HCT116 (cell line): ENCODE measurements around the gene MYBPC2. TPM values are rescaled to one million over a fixed set of nuclear protein-coding genes. Genes with fewer than 3 reads are reported as not detected.

Source experiments
- ATAC-seq: fragments of 200-7000 bp; cut with Tn5 transposase; 2 replicates; pipeline ENCODE4 v1.9.1; 2020; ENCODE audit warnings: mild to moderate bottlenecking, moderate library complexity
- BruUV-seq: library from RNA; stranded (reverse); fragments of 400-500 nt; replicated peaks from 2 replicates; lab custom pipeline; 2021; lab: Mats Ljungman, UMichigan
- CTCF ChIA-PET: fragments of 300-600 bp; sonication (Branson Sonifier 250); formaldehyde crosslinking; loops from one replicate; lab custom pipeline; 2021; ENCODE audit warnings: antibody characterized with exemption; lab: Charles Lee
- POLR2A ChIA-PET: fragments of 300-600, 350-600 bp; sonication (Branson Sonifier 250); formaldehyde crosslinking; loops from one replicate; lab custom pipeline; 2021; ENCODE audit warnings: antibody characterized with exemption; lab: Charles Lee
- RAD21 ChIA-PET, 2 experiments: fragments of 300-600 bp; sonication (Branson Sonifier 250); formaldehyde crosslinking; loops; one replicate each; lab custom pipeline; 2023; ENCODE audit warnings: low total read pairs in 2 of 2; ENCODE audit not compliant: uncharacterized antibody in 2 of 2, unreplicated experiment in 2 of 2, low non-redundant PET in 1 of 2; lab: Charles Lee
- DNase-seq: peaks from one replicate; pipeline ENCODE4 v3.0.0-alpha.2; 2010; ENCODE audit warnings: low read depth, low spot score
- H2AFZ ChIP-seq: fragments of 200-600 bp; shearing (Covaris generic), sonication (generic); 2 replicates; pipeline ENCODE4 v1.6.1; 2017; ENCODE audit warnings: low read depth, mixed run types, mixed read lengths, antibody characterized with exemption, low read length; ENCODE audit not compliant: poor library complexity, severe bottlenecking
- H3K27ac ChIP-seq: 2 replicates; pipeline ENCODE4 v1.5.1; 2012; ENCODE audit warnings: low read depth, low read length
- H3K27me3 ChIP-seq: fragments of 200-600 bp; sonication (generic); 2 replicates; pipeline ENCODE4 v1.6.1; 2016; ENCODE audit warnings: mixed run types, low read length, mixed read lengths; ENCODE audit not compliant: insufficient read depth
- H3K36me3 ChIP-seq, 2 experiments: fragments of 200-500 bp in 1 of 2; fragments of 200-600 bp in 1 of 2; sonication (Bioruptor generic) in 1 of 2; sonication (generic) in 1 of 2; 2 replicates each; pipeline versions ENCODE4 v1.5.1 to v1.6.1; 2014 to 2016; ENCODE audit warnings: low read length in 2 of 2, inconsistent platforms in 1 of 2, mixed read lengths in 1 of 2, mixed run types in 1 of 2; ENCODE audit not compliant: insufficient read depth in 2 of 2, control insufficient read depth in 1 of 2
- H3K4me1 ChIP-seq, 2 experiments: fragments of 200-600 bp in 1 of 2; sonication (generic) in 1 of 2; 2 replicates each; pipeline versions ENCODE4 v1.5.1 to v1.6.1; 2012 to 2017; ENCODE audit warnings: low read length in 2 of 2, inconsistent platforms in 1 of 2, mild to moderate bottlenecking in 1 of 2, mixed read lengths in 1 of 2, mixed run types in 1 of 2, moderate library complexity in 1 of 2; ENCODE audit not compliant: insufficient read depth in 2 of 2, control insufficient read depth in 1 of 2
- H3K4me2 ChIP-seq: fragments of 200-600 bp; sonication (generic); 2 replicates; pipeline ENCODE4 v1.6.1; 2017; ENCODE audit warnings: mixed run types, low read length, mixed read lengths
- H3K4me3 ChIP-seq, 2 experiments: fragments of 200-600 bp in 1 of 2; sonication (generic) in 1 of 2; replicated peaks in 1 of 2; 2 replicates each; pipeline ENCODE4 v1.5.1; 2011 to 2016; ENCODE audit warnings: low read length in 2 of 2, control low read depth in 1 of 2, low read depth in 1 of 2, mild to moderate bottlenecking in 1 of 2, mixed read lengths in 1 of 2, mixed run types in 1 of 2
- H3K79me2 ChIP-seq: fragments of 200-600 bp; sonication (generic); 2 replicates; pipeline ENCODE4 v1.6.1; 2017; ENCODE audit warnings: mild to moderate bottlenecking, mixed run types, low read length, moderate library complexity, mixed read lengths; ENCODE audit not compliant: insufficient read depth
- H3K9ac ChIP-seq: fragments of 200-600 bp; sonication (generic); 2 replicates; pipeline ENCODE4 v1.6.1; 2016; ENCODE audit warnings: low read length, mixed read lengths
- H3K9me2 ChIP-seq: fragments of 200-600 bp; sonication (generic), shearing (Covaris generic); 2 replicates; pipeline ENCODE4 v1.6.1; 2017; ENCODE audit warnings: mixed run types, mild to moderate bottlenecking, moderate library complexity; ENCODE audit not compliant: insufficient read depth
- H3K9me3 ChIP-seq, 2 experiments: fragments of 200-500 bp in 1 of 2; fragments of 200-600 bp in 1 of 2; sonication (Bioruptor generic) in 1 of 2; sonication (generic) in 1 of 2; 2 replicates each; pipeline ENCODE4 v1.6.1; 2014 to 2017; ENCODE audit warnings: low read length in 2 of 2, mixed read lengths in 2 of 2, inconsistent platforms in 1 of 2, low read depth in 1 of 2, mild to moderate bottlenecking in 1 of 2, mixed run types in 1 of 2, moderate library complexity in 1 of 2; ENCODE audit not compliant: control insufficient read depth in 1 of 2, insufficient read depth in 1 of 2
- H4K20me1 ChIP-seq: fragments of 200-600 bp; sonication (generic), shearing (Covaris generic); 2 replicates; pipeline ENCODE4 v1.6.1; 2017; ENCODE audit warnings: mixed run types, mild to moderate bottlenecking, moderate library complexity; ENCODE audit not compliant: insufficient read depth
- ATF3 ChIP-seq: IDR thresholded peaks from 2 replicates; pipeline ENCODE4 v1.6.1; 2012
- CBX3 ChIP-seq: IDR thresholded peaks from 2 replicates; pipeline ENCODE4 v1.6.1; 2012; ENCODE audit warnings: low read depth
- CTCF ChIP-seq, 3 experiments: fragments of 200-600 bp in 1 of 3; sonication (generic) in 1 of 3; IDR thresholded peaks in 2 of 3; conservative IDR thresholded peaks in 1 of 3; 2 replicates each; pipeline ENCODE4 v1.5.1; 2012 to 2017; ENCODE audit warnings: low read depth in 2 of 3, low read length in 2 of 3, antibody characterized with exemption in 1 of 3, borderline replicate concordance in 1 of 3, control low read depth in 1 of 3, mild to moderate bottlenecking in 1 of 3, mixed read lengths in 1 of 3, mixed run types in 1 of 3, moderate library complexity in 1 of 3; ENCODE audit not compliant: insufficient read depth in 1 of 3
- EGR1 ChIP-seq: IDR thresholded peaks from 2 replicates; pipeline ENCODE4 v1.6.1; 2012; ENCODE audit warnings: low read depth
- EZH2phosphoT487 ChIP-seq: fragments of 200-600 bp; IDR thresholded peaks from 2 replicates; pipeline ENCODE4 v1.6.1; 2018; ENCODE audit warnings: antibody characterized with exemption, borderline replicate concordance
- FOSL1 ChIP-seq: IDR thresholded peaks from 2 replicates; pipeline ENCODE4 v1.6.1; 2012; ENCODE audit warnings: low read depth
- POLR2AphosphoS5 ChIP-seq: IDR thresholded peaks from 2 replicates; pipeline ENCODE4 v1.6.1; 2011; ENCODE audit warnings: mild to moderate bottlenecking, low read depth, low read length, moderate library complexity
- SIN3A ChIP-seq: IDR thresholded peaks from 2 replicates; pipeline ENCODE4 v1.6.1; 2012; ENCODE audit warnings: low read depth
- TCF7L2 ChIP-seq: IDR thresholded peaks from 2 replicates; pipeline ENCODE4 v1.7.0; 2011; ENCODE audit warnings: borderline replicate concordance, inconsistent platforms; ENCODE audit not compliant: insufficient read depth, insufficient read length; ENCODE audit errors: extremely low read depth
- YY1 ChIP-seq: IDR thresholded peaks from 2 replicates; pipeline ENCODE4 v1.6.1; 2011; ENCODE audit warnings: low read length, low read depth, moderate library complexity, mild to moderate bottlenecking; ENCODE audit not compliant: insufficient replicate concordance; ENCODE audit errors: extremely low read depth
- ZBTB33 ChIP-seq: IDR thresholded peaks from 2 replicates; pipeline ENCODE4 v1.6.1; 2011; ENCODE audit warnings: mild to moderate bottlenecking, low read length, moderate library complexity; ENCODE audit not compliant: insufficient replicate concordance; ENCODE audit errors: extremely low read depth
- ZFX ChIP-seq: fragments of 450-650 bp; IDR thresholded peaks from 2 replicates; pipeline ENCODE4 v1.6.1; 2017
- intact Hi-C: fragments of 100-400 bp; cut with micrococcal nuclease; formaldehyde crosslinking; loops from 2 replicates; pipeline ENCODE4 v1.10.0; 2022
- total RNA-seq: library from RNA; stranded (reverse); gene quantifications from one replicate; pipeline ENCODE4 v1.2.1, GENCODE V29; 2021; ENCODE audit not compliant: unreplicated experiment

The MYBPC2 gene
- total RNA-seq, 1 experiment from 2014 or later = not detected

GRCh38 chr19:50508843-50509190, 76.1 kb downstream of the MYBPC2 start (continued):
- TF ChIP-seq ZFX = no peak

GRCh38 chr19:50509366-50509765, 76.7 kb downstream of the MYBPC2 start:
- no peak for ATAC-seq
- Histone ChIP-seq H3K27me3 (no peaks in the 10 kb centered on the region), H3K9me2 (no peaks in the 10 kb centered on the region), H3K4me3 (no peak overlapping the region), H3K9me3 (no peaks in the 10 kb centered on the region), H4K20me1 (no peaks in the 10 kb centered on the region), H2AFZ (no peak overlapping the region), H3K9ac (no peak overlapping the region), H3K27ac (no peak overlapping the region), H3K4me1 (peaks cover 3 to 15% of the 10 kb centered on the region in 2 experiments; a peak in 3 of 4 replicates), H3K4me2 (no peak overlapping the region), H3K36me3 (no peaks in the 10 kb centered on the region; a peak in 1 of 4 replicates), H3K79me2 (peaks cover 8% of the 10 kb centered on the region; the same call in 1 of the 2 replicates)
- intact Hi-C loops = no loop called here
- ChIA-PET CTCF (no interaction called here), POLR2A (interaction anchor here (0.6 kb wide), 1 partner anchor 484 kb away, joined by 3 read pairs; no protein-coding TSS in a partner anchor), RAD21 (no interaction called here)
- TF ChIP-seq SIN3A (no peak), CTCF (IDR thresholded peaks at IDR 0.05 in 2 of 3, conservative IDR thresholded peaks at IDR 0.05 in 1 of 3; ENCODE audit: borderline replicate concordance in 1 of 3, insufficient read depth in 1 of 3, low read depth in 2 of 3, low read length in 2 of 3) (no peak)
- DNase-seq = no peak
- BruUV-seq = no TSS peak

- Histone ChIP-seq H2AFZ (no peak overlapping the region), H3K9ac (peak overlapping the region; percentile 90), H3K36me3 (no peaks in the 10 kb centered on the region; a peak in 1 of 4 replicates), H4K20me1 (no peaks in the 10 kb centered on the region), H3K4me1 (peaks cover 3 to 15% of the 10 kb centered on the region in 2 experiments; a peak in 3 of 4 replicates), H3K4me2 (peak overlapping the region; percentile 91), H3K79me2 (peaks cover 8% of the 10 kb centered on the region; the same call in 1 of the 2 replicates), H3K27ac (peak overlapping the region; percentile 77), H3K27me3 (no peaks in the 10 kb centered on the region), H3K4me3 (peak overlapping the region; percentile 82 to 90), H3K9me2 (no peaks in the 10 kb centered on the region), H3K9me3 (no peaks in the 10 kb centered on the region)
- intact Hi-C loops = no loop called here
- TF ChIP-seq EGR1 (no peak), ATF3 (no peak), ZBTB33 (no peak), POLR2AphosphoS5 (no peak), CBX3 (no peak), FOSL1 (no peak), EZH2phosphoT487 (no peak), TCF7L2 (no peak), YY1 (no peak)
- RAD21 ChIA-PET = no interaction called here
- POLR2A ChIA-PET = no interaction called here
- DNase-seq (no peak), ATAC-seq (no peak)
- CTCF ChIA-PET = interaction anchor here (1.7 kb wide), 1 partner anchor 153 kb away, joined by 6 read pairs; no protein-coding TSS in a partner anchor
- no TSS peak for BruUV-seq
These were observed 77.5 kb downstream of the MYBPC2 start for GRCh38 chr19:50510121-50510670.
